Measurements from ENCODE around the gene KLK2.
"Not testable (repeated sequence)": the region's sequence is repeated elsewhere in the genome, so short reads cannot be mapped to it uniquely, and the experiment has no call there.

KLK2 gene

DNA sequence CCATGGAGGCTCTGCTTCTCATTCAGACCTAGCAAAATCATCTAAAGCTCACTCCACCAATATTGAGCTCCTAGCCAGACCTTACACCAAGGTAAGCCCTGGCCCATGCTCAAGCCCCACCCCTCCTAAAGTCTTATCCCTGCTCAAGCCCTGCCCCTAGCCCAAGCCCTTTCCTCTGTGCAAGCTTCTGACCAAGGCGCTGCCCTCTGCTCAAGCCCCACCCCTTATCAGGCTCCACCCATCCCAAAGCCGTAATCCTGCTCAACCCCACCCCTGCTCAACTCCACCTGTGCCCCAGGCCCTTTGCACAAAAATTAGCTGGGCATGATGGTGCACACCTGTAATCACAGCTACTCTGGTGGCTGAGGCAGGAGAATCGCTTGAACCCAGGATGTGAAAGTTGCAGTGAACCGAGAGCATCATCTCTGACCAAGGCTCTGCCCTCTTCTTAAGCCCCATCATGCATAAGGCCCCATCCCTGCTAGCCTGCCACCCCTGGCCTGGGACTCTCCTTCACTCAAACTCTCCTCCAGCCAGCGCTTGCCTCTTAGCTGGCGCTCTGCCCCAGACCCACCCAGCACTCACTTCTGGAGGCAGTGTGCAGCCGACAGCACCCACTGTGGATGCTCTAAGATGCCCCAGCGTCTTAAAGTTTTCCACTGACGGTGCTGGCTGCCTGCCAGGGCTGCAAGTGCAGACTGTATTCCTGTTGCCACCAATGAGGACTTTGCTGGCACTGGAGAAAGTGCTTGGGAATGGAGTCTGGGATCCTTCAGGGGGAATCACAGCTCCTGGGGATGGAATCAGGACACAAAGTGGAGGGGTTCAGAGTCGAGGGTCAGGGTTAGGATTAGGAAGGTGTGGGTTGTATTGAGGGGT, 21.5 kb downstream of the KLK2 start:
- DNase-seq (ENCODE audit: low read depth): no peak

GRCh38 chr19:50896089-50896590, 22.9 kb downstream of the KLK2 start:
- not testable (repeated sequence) for DNase-seq (ENCODE audit: low read depth)

DNA sequence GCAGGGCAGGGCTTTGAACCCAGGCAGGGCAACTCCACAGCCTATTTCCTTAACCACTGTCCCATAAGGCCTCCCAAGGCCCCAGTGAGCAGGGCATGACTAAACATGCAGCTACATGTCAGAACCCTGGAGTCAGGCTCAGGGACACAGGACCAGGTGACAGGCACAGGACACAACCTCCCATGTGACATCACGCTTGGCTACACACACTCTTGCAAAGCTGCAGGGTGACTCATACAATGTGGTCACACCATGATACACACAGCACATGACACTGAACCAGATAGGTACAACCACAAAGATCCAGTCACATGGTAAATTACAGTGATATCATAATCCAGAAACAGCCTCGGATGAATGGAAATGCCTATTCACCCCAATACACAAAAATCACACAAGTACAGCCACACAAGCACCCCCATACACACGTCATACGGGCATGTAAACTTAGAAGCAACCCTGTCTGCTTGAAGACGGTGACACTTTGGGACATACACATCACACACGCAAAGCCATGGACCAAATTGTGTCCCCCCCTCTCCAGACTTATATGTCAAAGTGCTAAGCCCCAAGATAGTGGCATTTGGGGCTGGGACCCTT, 23.5 kb downstream of the KLK2 start:
- no peak for DNase-seq (ENCODE audit: low read depth)

DNA sequence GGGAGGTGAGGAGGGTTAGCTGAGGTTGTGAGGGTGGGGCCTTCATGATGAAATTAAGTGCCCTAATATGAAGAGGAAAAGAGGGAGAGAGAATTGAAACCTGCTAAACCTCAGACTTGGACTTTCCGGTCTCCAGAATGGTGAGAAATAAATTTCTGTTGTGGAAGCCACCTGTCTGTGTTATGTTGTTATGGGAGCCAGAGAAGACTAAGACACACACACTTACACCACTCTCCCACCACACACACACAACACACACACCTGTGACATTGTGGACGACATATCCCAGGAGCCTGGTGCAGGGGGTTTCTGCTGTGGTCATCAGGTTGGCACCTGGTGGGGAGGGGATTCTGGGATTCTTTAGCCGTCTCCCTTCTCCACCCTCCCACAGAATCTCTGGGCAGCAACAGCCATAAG, 24.0 kb downstream of the KLK2 start:
- no peak for DNase-seq (ENCODE audit: low read depth)

DNA sequence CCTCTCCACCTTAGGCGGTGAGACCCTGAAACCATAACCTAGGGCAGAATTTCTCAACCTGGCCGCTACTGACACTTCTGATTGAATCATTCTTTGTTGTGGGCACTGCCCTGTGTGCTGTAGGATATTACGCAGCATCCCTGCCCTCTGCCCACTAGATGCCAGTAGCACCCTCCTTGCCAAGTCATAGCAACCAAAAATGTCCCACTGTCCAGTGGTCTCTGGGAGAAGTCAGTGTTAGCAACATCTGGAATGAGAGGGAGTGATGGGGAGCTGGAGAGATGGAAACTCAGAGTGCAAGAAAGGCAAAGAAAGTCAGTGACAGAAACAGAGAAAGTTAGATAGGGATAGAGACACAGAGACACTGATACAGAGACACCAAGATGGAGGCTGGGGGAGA, 24.4 kb downstream of the KLK2 start:
- DNase-seq (ENCODE audit: low read depth): no peak

- no peak for DNase-seq (ENCODE audit: low read depth)
Measured at GRCh38 chr19:50898018-50898417, 24.8 kb downstream of the KLK2 start.

DNA sequence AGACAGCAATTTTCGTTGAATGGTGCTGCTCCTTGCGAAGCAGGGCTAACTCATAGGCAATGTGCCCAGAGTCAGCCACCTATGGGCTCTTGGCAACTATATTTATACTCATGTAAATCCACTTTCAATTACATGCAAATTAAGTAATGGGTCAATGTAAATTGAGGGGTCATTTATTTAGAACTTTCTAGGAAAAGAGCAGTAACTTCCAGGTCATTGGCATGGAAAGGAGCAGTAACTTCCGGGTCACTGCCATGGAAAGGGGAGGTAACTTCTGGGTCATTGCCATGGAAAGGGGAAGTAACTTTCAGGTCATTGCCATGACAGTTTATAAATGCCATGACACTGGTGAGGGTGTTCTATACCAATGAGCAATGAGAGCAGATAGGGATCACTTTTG, 26.3 kb downstream of the KLK2 start:
- no peak for DNase-seq (ENCODE audit: low read depth)

DNA sequence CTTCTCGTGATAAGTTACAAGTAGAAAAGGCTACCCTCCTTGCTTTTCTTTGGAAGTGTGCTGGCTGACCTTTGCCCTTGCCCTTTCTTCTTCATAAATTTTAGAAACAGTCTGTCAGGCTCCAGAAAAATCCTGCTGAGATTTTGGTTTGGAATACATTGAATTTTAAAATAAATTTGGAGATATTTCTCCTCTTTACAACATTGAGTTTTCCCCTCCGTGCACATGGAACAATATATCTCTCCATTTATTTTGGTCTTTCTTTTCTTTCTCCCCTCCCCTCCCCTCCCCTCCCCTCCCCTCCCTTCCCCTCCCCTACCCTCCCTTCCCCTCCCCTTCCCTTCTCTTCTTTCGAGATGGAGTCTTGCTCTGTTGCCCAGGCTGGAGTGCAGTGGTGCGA, 29.4 kb downstream of the KLK2 start:
- no peak for DNase-seq (ENCODE audit: low read depth)

GRCh38 chr19:50906217-50906616, 33.0 kb downstream of the KLK2 start:
- no peak for DNase-seq (ENCODE audit: low read depth)

- no peak for DNase-seq (ENCODE audit: low read depth)
Measured at GRCh38 chr19:50908336-50908735, 35.1 kb downstream of the KLK2 start.

DNA sequence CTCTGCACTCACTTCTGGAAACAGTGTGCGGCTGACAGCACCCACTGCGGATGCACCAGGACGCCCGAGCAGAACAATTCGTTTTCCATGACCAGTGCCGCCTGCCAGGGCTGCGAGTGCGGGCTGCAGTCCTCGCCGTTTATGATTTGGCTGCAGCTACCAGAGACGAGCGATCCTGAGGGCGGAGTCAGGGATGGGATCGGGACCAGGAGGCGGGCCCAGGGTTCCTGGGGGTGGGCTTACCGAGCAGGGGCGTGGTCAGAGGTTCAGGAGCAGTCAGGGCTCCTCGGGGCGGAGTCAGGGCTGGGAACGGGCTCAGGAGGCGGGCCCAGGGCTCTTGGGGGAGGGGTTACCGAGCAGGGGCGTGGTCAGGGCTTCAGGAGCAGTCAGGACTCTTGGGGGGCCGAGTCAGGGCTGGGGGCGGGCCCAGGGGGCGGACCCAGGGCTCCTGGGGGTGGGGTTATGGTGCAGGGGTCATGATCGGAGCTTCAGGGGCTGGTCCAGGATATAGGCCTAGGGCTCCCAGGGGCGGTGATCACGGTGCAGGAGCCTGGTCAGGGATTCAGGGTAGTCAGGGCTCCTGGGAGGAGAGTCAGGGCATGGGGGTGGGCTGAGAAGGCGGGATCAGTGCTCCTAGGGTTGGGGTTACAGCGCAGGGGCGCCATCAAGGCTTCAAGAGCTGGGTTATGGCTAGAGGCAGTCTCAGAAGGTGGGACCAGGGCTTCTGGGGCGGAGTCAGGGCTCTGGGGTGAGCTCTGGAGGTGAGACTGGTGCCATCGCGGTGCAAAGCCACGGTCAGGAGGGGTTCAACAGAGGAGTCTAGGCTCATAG, 36.2 kb downstream of the KLK2 start:
- peak; percentile 19 for DNase-seq (ENCODE audit: low read depth)

- no peak for DNase-seq (ENCODE audit: low read depth)
Measured at GRCh38 chr19:50910722-50911121, 37.5 kb downstream of the KLK2 start.

- no peak for DNase-seq (ENCODE audit: low read depth)
Measured at GRCh38 chr19:50911206-50912101, 38.2 kb downstream of the KLK2 start, which contains the start of gene KLK4. Gene KLK4 (minus strand): TSS chr19:50911395. CDS start chr19:50910738, 657 bp downstream.

DNA sequence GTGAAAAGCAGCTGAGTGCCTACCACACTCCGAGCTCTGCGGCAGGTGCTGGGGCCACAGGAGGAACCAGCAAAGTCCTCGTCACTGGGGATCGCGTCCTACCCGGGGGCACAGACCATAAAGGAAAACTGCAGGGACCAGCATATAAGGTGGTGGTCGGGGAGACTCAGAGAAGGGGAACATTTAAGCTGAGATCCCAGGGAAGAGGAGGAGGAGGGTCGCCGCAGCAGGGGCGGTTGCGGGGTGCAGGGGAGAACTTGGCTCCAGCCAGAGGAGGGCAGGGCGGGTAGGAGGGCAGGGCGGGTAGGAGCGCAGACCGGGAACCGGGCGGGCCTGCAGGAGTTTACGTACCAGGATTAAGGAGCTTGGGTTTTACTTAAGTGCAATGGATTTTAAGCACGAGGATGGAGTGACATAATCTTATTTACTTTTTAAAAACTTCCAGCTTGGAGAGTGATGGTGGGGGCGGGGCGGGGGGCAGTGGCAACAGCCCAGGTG, 38.9 kb downstream of the KLK2 start:
- DNase-seq (ENCODE audit: low read depth): no peak

GRCh38 chr19:50912727-50913716, 39.8 kb downstream of the KLK2 start:
- no peak for DNase-seq (ENCODE audit: low read depth)

- DNase-seq (ENCODE audit: low read depth): no peak
Measured at GRCh38 chr19:50916069-50916468, 42.8 kb downstream of the KLK2 start.

- no peak for DNase-seq (ENCODE audit: low read depth)
Measured at GRCh38 chr19:50921426-50922316, 48.4 kb downstream of the KLK2 start.

GRCh38 chr19:50922317-50922853, 49.1 kb downstream of the KLK2 start:
- DNase-seq (ENCODE audit: low read depth): peak; percentile 72

DNA sequence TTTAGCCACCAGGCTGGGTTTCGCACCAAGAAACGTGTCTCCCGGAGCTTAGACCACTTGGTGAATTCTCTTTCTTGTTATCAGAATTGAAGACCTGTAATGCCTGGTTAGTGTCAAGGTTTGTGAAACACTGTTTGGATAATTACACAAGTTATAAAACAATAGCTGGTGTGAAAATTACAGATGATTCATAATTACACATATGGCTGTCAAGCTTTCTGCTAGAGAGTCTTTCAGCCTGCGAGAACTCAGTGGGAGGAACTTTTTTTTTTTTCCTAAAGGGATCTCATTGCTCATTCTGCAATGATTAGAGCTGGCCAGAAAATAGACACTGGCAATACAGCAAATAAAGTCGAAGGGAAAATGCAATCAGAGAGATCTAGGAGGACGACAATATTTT, 51.3 kb downstream of the KLK2 start:
- no peak for DNase-seq (ENCODE audit: low read depth)

Measured in activated T-cell treated with anti-CD3 and anti-CD28 coated beads for 24 hours (primary cell).